SU-DHL-6 (cell line): ENCODE measurements around the gene TNIK.

Source experiments
- H2AFZ ChIP-seq: fragments of 200-600 bp; sonication (generic); 2 replicates; pipeline ENCODE4 v1.6.1; 2014; ENCODE audit warnings: low read depth, mild to moderate bottlenecking, moderate library complexity, mixed read lengths, antibody characterized with exemption, low read length; ENCODE audit not compliant: severe bottlenecking
- H3F3A ChIP-seq: fragments of 200-600 bp; shearing (Covaris generic); 2 replicates; pipeline ENCODE4 v1.6.0; 2016; ENCODE audit warnings: antibody characterized with exemption, mild to moderate bottlenecking; ENCODE audit not compliant: insufficient read depth
- H3K27ac ChIP-seq: fragments of 200-600 bp; sonication (generic); 2 replicates; pipeline ENCODE4 v1.5.1; 2016; ENCODE audit warnings: low read depth, mild to moderate bottlenecking, low read length, moderate library complexity, mixed read lengths
- H3K27me3 ChIP-seq: fragments of 200-600 bp; sonication (generic), shearing (Covaris generic); 2 replicates; pipeline ENCODE4 v1.6.0; 2014; ENCODE audit warnings: mild to moderate bottlenecking, low read length
- H3K36me3 ChIP-seq: fragments of 200-600 bp; sonication (generic); 2 replicates; pipeline ENCODE4 v1.6.1; 2014; ENCODE audit warnings: mild to moderate bottlenecking, low read length, mixed read lengths
- H3K4me2 ChIP-seq: fragments of 300-600, 200-600 bp; shearing (Covaris generic), sonication (generic); 2 replicates; pipeline ENCODE4 v1.6.0; 2014; ENCODE audit warnings: low read length, low read depth, mild to moderate bottlenecking; ENCODE audit not compliant: poor library complexity, severe bottlenecking
- H3K4me3 ChIP-seq: fragments of 200-600 bp; sonication (generic); 2 replicates; pipeline ENCODE4 v1.5.1; 2014; ENCODE audit warnings: antibody characterized with exemption, low read length, mild to moderate bottlenecking, mixed read lengths; ENCODE audit not compliant: insufficient read depth, poor library complexity, severe bottlenecking
- H3K79me2 ChIP-seq: fragments of 200-600 bp; sonication (generic); 2 replicates; pipeline ENCODE4 v1.6.1; 2014; ENCODE audit warnings: mild to moderate bottlenecking, low read length, moderate library complexity; ENCODE audit not compliant: insufficient read depth
- H3K9ac ChIP-seq: fragments of 200-600 bp; sonication (generic); 2 replicates; pipeline ENCODE4 v1.7.0; 2014; ENCODE audit warnings: mild to moderate bottlenecking, low read length
- H3K9me2 ChIP-seq: fragments of 200-600 bp; sonication (generic); replicated peaks from 2 replicates; pipeline ENCODE4 v1.6.1; 2014; ENCODE audit warnings: low read length; ENCODE audit not compliant: insufficient read depth
- H3K9me3 ChIP-seq: fragments of 200-600 bp; sonication (generic); 2 replicates; pipeline ENCODE4 v1.6.1; 2014; ENCODE audit warnings: low read length, mixed read lengths; ENCODE audit not compliant: insufficient read depth
- H4K20me1 ChIP-seq: fragments of 200-600 bp; sonication (generic); 2 replicates; pipeline ENCODE4 v1.6.1; 2014; ENCODE audit warnings: low read depth, mild to moderate bottlenecking, antibody characterized with exemption, low read length, moderate library complexity, mixed read lengths
- CTCF ChIP-seq: fragments of 200-600 bp; sonication (generic); IDR thresholded peaks from one replicate; pipeline ENCODE4 v1.5.1; 2017; ENCODE audit warnings: antibody characterized with exemption, mild to moderate bottlenecking, low read length, moderate library complexity; ENCODE audit not compliant: insufficient read depth, poor library complexity, severe bottlenecking
- EZH2phosphoT487 ChIP-seq: fragments of 200-600 bp; sonication (generic), shearing (Covaris generic); conservative IDR thresholded peaks from 2 replicates; pipeline ENCODE4 v1.6.1; 2018; ENCODE audit warnings: mild to moderate bottlenecking, antibody characterized with exemption, low read length, moderate library complexity, mixed read lengths

TNIK gene

GRCh38 chr3:171194965-171195364, 265.2 kb downstream of the TNIK start:
- H3K4me2 ChIP-seq, result no peak overlapping the region
- no peak for TF ChIP-seq CTCF
- no peak for TF ChIP-seq EZH2phosphoT487
- no peak overlapping the region for H3K27ac ChIP-seq
- H3K9me2 ChIP-seq, result no peaks in the 10 kb centered on the region
- no peaks in the 10 kb centered on the region for H4K20me1 ChIP-seq
- no peaks in the 10 kb centered on the region for H3K79me2 ChIP-seq
- no peak overlapping the region for H3K9ac ChIP-seq
- no peaks in the 10 kb centered on the region for H3K27me3 ChIP-seq
- H3K4me3 ChIP-seq, result no peak overlapping the region
- no peaks in the 10 kb centered on the region for H3K36me3 ChIP-seq
- H3F3A ChIP-seq, result no peaks in the 10 kb centered on the region
- no peak overlapping the region for H2AFZ ChIP-seq
- H3K9me3 ChIP-seq, result no peaks in the 10 kb centered on the region

GRCh38 chr3:171193693-171194092, 266.5 kb downstream of the TNIK start:
- Histone ChIP-seq H3K4me2 (no peak overlapping the region), H3F3A (no peaks in the 10 kb centered on the region), H3K9ac (no peak overlapping the region), H3K27me3 (no peaks in the 10 kb centered on the region), H3K9me2 (no peaks in the 10 kb centered on the region), H3K9me3 (no peaks in the 10 kb centered on the region), H3K27ac (no peak overlapping the region), H2AFZ (no peak overlapping the region), H4K20me1 (no peaks in the 10 kb centered on the region), H3K4me3 (no peak overlapping the region), H3K36me3 (no peaks in the 10 kb centered on the region), H3K79me2 (no peaks in the 10 kb centered on the region)
- TF ChIP-seq EZH2phosphoT487 (no peak), CTCF (no peak)

- Histone ChIP-seq H4K20me1 (no peaks in the 10 kb centered on the region), H2AFZ (no peak overlapping the region), H3K36me3 (no peaks in the 10 kb centered on the region), H3K27ac (no peak overlapping the region), H3K27me3 (no peaks in the 10 kb centered on the region), H3K9ac (no peak overlapping the region), H3K9me3 (no peaks in the 10 kb centered on the region), H3F3A (no peaks in the 10 kb centered on the region), H3K79me2 (no peaks in the 10 kb centered on the region), H3K9me2 (no peaks in the 10 kb centered on the region), H3K4me3 (no peak overlapping the region), H3K4me2 (no peak overlapping the region)
- no peak for TF ChIP-seq CTCF
- no peak for TF ChIP-seq EZH2phosphoT487
These were observed 267.9 kb downstream of the TNIK start for GRCh38 chr3:171192176-171192854.
